GM12865 (cell line): ENCODE measurements around the gene LYSMD2.

Source experiments
- DNase-seq: peaks from one replicate; pipeline ENCODE4 v3.0.0; 2010; ENCODE audit warnings: low read depth
- H3K4me3 ChIP-seq: 2 replicates; pipeline ENCODE4 v1.5.1; 2011; ENCODE audit warnings: mild to moderate bottlenecking, low read depth, low read length, control low read depth
- CTCF ChIP-seq: IDR thresholded peaks from 2 replicates; pipeline ENCODE4 v1.5.1; 2011; ENCODE audit warnings: low read length, control low read depth, low read depth, inconsistent platforms; ENCODE audit not compliant: insufficient read depth; ENCODE audit errors: missing control alignments

Gene LYSMD2

GRCh38 chr15:51727141-51727897 lies 10.1 kb downstream of the LYSMD2 start:
- TF ChIP-seq CTCF: peak; percentile 23
- H3K4me3 ChIP-seq: no peak overlapping the region
- DNase-seq: peak; percentile 49

DNA sequence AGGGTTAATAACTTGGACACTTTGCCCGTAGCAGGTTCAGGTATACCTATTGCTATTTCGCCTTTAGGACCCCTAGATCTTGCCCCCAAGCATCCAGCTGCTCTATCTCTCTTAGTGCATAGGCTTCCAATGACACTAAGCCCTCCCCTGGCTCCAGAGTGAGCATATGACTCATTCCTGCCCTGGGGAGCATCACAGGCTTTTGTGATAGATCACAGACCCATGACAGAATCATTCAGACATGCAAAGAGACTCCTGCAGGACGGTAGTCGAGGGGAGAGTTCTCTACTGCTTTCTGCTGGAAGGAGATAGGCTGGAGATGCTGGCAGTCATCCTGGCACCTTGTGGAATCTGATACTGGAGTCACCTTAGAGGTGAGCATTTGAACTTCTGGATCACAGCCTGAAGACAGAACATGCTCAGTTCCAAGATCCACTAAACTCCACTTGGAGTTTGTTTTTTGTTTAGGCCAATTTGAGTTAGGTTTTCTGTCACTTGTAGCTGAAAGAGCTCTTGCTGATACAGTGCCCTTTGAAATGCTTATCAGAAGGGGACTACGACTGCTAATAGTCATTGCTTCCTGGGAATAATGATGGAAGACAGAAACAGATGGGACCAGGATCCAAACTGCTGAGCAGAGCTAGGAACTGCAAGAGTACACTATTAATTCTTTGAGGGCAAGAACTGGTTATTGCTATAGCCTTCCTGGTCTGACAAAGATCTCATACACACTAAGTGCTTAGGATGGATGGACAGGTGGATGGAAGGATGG lies 11.0 kb downstream of the LYSMD2 start:
- DNase-seq: peak; percentile 80
- H3K4me3 ChIP-seq: no peak overlapping the region; the same call in 1 of the 2 replicates
- TF ChIP-seq CTCF: no peak

- TF ChIP-seq CTCF: no peak
- DNase-seq: no peak
- no peak overlapping the region for H3K4me3 ChIP-seq
Observed at GRCh38 chr15:51724673-51725072, 12.8 kb downstream of the LYSMD2 start.

DNA sequence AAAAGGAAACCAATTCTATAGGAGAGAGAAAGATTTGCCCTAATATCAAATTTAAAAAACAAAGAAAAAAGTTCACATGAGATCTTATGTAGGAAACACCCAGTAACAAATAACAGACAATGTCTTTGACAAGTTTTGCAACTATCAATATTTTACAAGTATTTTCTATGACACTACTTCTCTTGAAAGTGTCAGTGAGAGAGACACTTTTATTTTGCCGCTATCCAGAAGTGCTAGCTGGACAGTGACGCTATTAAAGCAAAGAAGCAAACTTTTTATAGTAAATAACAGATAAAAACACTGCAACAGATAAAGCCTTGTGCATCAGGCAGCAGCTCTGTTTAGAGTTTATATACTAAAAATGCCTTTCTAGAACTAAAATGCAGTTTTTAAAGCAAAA lies 13.3 kb downstream of the LYSMD2 start:
- TF ChIP-seq CTCF: no peak
- no peak for DNase-seq
- H3K4me3 ChIP-seq: no peak overlapping the region

- no peak overlapping the region for H3K4me3 ChIP-seq
- DNase-seq: no peak
- no peak for TF ChIP-seq CTCF
Observed at GRCh38 chr15:51721199-51721960, 16.1 kb downstream of the LYSMD2 start.

- TF ChIP-seq CTCF: no peak
- no peak for DNase-seq
- no peak overlapping the region for H3K4me3 ChIP-seq
Observed at GRCh38 chr15:51720201-51720995, 17.1 kb downstream of the LYSMD2 start.
